ENCODE measurements around the gene CACNA1I.

DNA sequence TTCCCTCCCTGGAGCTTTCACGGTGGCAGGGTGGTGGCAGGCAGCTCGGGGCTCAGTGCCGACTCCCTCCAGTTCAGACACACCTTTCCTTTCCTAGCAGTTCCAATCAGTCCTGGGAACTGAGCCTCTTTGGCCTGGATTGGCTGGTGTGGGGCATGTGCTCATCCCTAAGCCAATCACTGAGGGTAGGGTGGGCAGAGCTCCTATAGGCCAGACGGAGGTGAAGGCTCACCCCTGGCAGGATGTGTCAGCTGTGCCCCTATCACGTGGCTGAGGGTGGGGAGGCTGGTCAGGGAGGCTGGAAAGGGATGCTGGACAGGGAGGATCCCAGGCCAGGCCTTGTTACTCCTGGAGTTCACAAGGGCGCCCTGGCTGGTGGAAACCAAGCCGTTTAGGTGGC, 40.2 kb downstream of the CACNA1I start:
- TF ChIP-seq, protein P1, sequence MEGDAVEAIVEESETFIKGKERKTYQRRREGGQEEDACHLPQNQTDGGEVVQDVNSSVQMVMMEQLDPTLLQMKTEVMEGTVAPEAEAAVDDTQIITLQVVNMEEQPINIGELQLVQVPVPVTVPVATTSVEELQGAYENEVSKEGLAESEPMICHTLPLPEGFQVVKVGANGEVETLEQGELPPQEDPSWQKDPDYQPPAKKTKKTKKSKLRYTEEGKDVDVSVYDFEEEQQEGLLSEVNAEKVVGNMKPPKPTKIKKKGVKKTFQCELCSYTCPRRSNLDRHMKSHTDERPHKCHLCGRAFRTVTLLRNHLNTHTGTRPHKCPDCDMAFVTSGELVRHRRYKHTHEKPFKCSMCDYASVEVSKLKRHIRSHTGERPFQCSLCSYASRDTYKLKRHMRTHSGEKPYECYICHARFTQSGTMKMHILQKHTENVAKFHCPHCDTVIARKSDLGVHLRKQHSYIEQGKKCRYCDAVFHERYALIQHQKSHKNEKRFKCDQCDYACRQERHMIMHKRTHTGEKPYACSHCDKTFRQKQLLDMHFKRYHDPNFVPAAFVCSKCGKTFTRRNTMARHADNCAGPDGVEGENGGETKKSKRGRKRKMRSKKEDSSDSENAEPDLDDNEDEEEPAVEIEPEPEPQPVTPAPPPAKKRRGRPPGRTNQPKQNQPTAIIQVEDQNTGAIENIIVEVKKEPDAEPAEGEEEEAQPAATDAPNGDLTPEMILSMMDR (IDR thresholded peaks at IDR 0.05; ENCODE audit: poor library complexity), result no peak
- TF ChIP-seq EZH2 (IDR thresholded peaks at IDR 0.05; ENCODE audit: borderline replicate concordance), result no peak
